CD4-positive, alpha-beta T cell treated with Interleukin-17A for 1 hour (primary cell): ENCODE measurements around the gene RNF111.

ENCODE experiments used
- DNase-seq: peaks from one replicate; pipeline ENCODE4 v3.0.0-alpha.2; 2020

Gene RNF111

DNA sequence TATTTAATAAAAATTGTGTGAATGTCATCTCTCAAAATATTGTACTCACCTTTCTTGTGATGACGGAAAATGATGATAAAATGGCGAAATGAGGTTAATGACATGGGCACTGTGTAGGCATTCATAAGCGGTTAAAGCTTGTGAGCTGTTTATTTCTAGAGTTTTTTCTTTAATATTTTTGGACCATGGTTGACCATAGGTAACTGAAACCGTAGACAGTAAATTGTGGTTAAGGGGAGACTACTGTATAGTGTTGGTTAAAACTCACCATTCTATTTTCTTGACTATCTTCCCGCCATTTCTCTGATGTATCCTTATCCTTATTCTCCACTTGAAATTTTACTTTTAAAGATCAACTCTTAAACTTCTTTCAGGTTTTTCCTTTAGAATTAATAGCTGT is 14.5 kb downstream of the RNF111 start:
- DNase-seq: no peak

DNA sequence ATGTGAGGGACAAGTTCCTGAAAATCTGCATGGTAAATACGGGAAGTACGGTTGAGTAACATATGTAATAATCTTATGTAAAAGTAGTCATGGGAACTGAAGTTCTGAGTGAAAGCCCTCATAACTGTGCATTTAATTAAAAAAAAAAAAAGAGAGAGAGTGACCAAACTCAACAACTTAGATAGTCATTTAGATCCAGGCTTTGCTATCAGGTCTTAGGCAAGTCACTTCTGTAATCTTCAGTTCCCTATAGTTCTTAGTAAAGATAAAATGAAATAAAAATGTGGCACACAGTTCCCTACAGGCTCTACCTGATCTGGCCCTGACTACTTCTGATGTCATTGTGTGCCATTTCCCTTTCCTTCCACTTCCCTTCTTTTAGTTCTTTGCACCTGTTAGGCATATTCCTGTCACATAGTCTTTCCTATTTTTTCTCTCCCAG is 15.0 kb downstream of the RNF111 start:
- no peak for DNase-seq

DNA sequence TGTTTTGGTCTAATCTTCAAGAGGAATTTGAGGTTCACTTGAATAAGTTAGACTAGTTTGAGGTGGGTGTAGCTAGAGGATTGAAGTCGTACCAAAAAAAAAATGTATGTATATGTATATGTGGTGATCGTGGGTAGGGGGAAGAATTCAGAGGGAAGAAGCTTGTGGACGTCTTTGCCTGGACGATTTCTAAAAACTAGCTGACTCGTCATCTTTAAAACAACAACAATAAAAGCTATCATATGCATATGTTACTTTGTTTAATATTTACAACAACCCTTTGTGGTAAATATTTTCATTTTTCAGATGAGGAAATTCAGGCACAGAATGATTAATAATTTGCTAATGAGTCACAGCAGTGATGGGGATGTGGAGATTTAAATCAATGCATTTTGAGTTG is 18.1 kb downstream of the RNF111 start:
- no peak for DNase-seq

DNA sequence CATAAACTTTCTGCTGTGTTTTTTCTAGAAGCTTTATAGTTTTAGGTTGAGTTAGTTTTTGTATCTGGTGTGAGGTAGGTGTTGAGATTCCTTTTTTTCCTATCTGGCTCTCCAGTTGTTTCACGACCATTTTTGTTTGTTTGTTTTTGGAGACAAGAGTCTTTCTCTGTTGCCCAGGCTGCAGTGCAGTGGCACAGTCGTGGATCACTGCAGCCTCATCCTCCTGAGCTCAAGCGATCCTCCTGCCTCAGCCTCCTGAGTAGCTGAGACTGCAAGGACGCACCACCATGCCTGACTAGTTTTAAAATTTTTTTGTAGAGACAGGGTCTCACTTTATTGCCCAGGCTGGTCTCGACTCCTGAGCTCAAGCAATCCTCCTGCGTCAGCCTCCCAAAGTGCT is 20.6 kb downstream of the RNF111 start:
- no peak for DNase-seq

DNA sequence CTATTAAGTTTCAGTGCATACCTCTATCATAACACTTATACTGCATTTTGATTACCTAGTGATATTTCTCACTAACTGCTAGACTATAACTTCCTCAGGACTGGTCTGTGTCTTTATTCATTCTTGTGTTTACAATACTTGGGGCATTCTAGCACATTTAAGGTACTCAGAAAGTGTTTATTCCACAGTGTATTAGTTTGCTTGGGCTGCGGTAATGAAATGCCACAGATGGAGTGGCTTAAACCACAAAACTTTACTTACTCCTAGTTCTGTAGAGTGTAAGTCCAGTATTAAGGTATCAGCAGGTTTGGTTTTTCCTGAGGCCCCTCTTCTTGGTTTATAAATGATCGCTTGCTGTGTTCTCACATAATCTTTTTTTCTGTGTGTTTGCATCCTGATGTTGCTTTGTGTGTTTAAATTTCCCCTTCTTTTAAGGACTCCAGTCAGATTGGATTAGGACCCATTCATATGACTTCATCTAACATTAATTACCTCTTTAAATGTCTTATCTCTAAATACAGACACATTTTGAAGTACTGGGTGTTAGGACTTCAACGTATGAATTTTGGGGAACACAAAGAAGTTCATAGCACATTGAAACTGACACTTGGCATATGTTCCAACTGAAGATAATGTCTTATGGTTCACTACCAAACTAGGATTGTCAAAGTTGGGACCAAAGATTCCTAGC is 23.9 kb downstream of the RNF111 start:
- DNase-seq: no peak

DNA sequence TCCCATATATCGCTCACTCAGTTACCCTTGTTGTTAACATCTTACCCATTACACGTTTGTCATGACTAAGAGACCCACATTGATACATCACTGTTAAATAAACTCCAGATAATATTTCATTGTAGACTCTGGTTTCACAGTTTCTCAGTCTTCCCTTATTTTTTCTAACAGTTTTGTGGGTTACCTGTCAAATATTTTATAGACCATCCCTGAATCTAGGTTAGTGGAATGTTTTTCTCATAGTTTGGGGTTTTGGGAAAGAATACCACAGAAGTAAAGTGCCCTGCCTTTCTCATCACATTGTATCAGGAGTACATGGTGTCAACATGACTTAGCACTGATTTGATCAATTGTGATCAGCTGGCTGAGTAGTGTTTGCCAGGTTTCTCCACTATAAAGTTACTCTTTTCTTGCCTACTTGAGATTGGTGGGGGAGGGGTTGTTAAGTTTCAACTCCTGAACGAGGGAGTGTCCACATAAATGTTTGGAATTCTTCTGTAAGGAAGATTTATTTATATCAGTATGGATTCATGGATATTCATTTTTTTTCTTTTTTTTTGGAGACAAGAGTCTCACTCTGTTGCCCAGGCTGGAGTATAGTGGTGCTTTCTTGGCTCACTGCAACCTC is 25.9 kb downstream of the RNF111 start:
- DNase-seq: no peak

DNA sequence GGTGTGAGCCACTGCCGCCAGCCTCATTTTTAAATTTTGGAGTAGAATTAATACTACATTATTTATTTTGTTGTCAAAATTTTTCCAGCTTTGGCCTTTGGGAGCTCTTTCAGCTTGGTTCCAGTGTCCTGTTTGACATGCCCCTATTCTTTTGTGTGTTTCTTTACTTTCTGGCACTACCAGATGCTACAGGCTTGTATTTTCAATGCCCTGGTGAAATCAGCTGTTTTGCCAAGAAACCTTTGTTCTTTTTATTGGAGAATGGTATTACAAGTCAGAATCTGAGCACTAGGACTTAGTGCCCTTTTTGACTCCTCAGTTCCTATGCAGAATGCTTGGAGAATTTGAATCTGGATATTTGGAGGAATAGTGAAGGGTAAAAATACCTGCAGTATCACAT is 26.6 kb downstream of the RNF111 start:
- DNase-seq: no peak

DNA sequence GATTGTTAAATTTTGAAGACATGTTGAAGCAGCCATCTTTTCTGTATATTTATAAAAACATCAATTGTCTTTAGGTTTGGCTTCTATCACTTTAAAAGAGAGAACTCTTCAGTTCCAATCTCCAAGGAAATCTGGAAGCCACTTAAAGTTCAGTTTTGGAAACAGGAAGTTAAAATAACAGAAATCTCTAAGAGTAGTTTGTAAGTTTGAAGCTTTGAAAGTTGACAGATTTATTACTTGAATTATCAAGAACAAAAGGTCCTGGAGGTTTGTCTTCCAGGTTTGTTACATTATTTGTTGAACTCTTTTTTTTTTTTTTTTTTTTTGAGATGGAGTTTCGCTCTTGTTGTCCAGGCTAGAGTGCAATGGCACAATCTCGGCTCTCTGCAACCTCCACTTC is 30.0 kb downstream of the RNF111 start:
- DNase-seq: no peak

DNA sequence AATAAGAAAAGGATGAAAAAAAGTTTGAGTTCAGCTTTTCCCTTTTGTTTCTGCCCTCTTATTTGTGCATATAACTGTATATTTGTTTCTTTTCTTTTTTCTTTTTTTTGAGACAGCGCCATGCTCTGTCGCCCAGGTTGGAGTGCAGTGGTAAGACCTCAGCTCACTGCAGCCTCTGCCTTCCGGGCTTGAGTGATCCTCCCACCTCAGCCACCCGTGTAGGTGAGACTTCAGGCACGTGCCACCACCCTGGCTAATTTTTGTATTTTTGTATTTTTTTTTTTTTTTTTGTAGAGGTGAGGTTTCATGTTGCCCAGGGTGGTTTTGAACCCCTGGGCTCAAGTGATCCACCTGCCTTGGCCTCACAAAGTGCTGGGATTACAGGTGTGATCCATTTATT is 31.4 kb downstream of the RNF111 start:
- DNase-seq: no peak

DNA sequence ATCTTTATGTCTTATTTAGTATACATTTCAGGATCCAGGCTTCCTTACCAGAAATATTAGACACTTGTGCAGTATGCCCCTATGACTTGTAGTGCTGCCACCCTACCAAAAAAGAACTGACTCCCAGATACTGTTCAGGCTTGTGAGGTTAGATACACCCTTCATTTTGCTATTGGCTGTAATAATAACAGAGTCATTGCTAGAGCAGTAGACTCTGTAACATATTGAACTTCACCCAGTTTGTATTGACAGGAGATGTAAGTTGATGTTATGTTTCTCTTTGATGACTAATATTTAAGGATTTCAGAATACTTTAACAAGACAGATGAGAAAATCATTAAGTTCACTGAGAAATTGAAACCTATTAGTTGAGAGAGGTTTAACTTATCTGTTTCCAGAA is 32.9 kb downstream of the RNF111 start:
- DNase-seq: no peak

DNA sequence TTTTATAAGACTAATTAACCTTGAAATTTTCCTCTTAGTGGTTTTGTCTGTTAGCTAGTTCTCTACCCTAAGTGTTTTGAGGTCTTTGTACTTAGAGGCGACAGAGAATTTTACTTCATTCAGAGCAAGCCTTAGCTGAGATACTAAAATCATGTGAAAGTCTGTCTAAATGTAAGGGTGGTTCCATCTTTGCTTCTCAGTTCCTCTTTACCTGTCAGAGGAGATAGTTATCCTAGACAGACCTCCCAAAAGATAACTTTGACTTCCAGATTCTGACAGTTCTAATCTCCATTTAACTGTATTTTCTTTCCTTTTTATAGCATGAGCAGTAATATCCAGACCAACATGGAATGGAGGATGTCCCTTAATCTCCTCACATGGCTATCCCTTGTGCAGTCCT is 34.7 kb downstream of the RNF111 start:
- DNase-seq: no peak

DNA sequence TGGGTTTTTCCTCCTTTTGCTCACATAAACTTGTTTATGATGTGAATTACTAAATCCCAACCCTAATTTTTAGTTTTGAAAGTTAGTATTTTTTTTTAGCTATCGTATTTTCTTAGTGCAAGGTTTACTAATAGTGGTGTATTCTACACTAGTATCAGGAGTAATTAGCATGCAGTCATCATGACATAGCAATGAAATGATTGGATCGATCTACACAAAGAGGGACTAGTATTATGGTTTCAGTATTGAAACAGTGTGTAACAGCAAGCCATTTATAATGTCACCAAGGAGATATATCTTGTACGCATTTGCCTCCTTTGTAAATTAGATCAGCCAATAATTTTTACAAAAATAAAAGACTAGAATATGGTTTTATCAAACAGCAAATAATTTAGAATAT is 38.7 kb downstream of the RNF111 start:
- DNase-seq: no peak

DNA sequence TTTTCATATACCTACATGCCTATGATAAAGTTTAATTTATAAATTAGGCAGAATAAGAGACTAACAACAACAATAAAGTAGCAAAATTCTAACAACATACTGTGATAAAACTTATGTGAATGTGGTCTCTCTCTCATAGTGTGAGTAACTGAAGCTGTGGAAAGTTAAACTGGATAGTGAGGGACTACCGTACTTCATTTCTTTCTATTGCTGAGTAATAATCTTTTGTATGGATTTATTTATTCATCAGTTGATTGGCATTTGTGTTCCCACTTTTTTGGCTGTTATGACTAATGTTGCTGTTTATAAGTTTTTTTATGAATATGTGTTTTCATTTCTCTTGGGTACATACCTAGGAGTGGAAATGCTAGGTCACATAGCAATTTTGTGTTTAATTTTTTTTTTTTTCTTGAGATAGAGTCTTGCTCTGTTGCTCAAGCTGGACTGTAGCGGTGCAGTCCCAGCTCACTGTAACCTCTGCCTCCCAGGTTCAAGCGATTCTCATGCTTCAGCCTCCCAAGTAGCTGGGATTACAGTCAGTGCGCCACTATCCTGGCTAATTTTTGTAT is 41.0 kb downstream of the RNF111 start:
- DNase-seq: no peak

DNA sequence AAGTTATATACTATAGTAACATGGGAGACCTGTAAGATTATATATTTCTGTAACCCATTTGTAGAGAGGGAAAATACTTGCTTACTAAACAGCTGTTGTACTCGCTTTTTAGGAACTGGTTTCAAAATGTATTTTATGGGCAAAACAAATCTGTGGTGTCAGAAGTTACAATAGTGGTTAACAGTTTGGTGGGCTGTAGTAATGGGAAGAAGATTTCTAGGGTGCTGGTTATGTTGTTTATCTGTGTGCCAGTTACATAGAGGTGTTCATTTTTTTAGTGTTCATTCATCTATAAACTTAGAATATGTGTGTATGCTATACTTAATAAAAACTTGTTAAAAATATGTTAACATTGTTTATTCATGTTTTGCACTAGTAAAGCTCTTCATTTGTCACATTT is 42.1 kb downstream of the RNF111 start:
- no peak for DNase-seq

DNA sequence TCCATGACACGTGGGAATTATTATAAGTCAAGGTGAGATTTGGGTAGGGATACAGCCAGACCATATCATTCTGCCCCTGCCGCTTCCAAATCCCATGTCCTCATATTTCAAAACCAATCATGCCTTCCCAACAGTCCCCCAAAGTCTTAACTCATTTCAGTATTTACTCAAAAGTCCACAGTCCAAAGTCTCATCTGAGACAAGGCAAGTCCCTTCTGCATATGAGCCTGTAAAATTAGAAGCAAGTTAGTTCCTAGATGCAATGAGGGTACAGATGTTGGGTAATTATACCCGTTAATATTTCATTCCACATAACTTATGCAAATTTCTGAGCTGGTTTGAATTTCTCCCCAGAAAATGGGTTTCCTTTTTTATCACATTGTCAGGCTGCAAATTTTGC is 47.7 kb downstream of the RNF111 start:
- no peak for DNase-seq

DNA sequence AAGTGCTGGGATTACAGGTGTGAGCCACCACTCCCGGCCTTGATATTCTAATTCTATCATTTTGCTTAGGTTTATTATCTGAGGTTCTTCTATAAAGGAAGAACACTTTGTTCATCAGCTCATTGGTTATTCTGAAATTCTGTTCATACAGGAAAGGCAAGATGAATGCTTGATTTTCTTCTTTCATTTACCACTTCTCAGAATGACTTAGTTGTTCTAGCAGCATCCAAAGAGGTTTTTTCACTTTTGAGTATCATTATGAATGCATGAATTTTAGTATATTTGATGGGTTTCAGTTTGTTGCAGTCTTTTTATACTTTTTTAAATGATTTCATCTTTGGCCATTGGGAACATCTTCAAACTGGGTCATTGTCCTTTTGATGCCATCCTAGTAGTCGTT is 51.8 kb downstream of the RNF111 start:
- DNase-seq: no peak

DNA sequence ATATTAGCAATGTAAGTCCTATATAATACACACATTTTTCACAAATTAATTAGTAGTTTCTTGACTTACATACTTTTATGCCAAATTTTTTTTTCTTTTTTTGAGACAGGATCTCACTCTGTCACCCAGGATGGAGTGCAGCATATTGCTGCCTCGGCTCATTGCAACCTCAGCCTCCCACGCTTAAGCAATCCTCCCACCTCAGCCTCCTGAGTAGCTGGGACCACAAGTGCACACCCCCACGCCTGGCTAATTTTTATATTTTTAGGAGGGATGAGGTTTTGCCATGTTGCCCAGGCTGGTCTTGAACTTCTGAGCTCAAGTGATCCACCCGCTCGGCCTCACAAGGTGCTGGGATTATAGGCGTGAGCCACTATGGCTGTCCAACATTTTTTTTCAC is 54.6 kb downstream of the RNF111 start:
- no peak for DNase-seq

DNA sequence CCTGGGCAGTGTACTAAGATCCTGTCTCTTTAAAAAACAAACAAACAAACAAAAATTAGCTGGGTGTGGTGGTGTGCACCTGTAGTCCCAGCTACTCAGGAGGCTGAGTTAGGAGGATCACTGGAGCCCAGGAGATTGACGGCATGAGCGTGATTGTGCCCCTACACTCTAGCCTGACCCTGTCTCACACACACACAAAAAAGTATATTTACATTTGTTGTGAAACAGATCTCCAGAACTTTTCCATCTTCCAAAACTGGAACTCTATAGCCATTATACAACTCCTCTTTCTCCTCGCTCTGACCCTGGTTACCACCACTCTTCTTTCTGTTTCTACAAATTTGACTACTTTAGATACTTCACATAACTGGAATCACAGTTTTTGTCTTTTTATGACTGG is 61.4 kb downstream of the RNF111 start:
- DNase-seq: no peak

DNA sequence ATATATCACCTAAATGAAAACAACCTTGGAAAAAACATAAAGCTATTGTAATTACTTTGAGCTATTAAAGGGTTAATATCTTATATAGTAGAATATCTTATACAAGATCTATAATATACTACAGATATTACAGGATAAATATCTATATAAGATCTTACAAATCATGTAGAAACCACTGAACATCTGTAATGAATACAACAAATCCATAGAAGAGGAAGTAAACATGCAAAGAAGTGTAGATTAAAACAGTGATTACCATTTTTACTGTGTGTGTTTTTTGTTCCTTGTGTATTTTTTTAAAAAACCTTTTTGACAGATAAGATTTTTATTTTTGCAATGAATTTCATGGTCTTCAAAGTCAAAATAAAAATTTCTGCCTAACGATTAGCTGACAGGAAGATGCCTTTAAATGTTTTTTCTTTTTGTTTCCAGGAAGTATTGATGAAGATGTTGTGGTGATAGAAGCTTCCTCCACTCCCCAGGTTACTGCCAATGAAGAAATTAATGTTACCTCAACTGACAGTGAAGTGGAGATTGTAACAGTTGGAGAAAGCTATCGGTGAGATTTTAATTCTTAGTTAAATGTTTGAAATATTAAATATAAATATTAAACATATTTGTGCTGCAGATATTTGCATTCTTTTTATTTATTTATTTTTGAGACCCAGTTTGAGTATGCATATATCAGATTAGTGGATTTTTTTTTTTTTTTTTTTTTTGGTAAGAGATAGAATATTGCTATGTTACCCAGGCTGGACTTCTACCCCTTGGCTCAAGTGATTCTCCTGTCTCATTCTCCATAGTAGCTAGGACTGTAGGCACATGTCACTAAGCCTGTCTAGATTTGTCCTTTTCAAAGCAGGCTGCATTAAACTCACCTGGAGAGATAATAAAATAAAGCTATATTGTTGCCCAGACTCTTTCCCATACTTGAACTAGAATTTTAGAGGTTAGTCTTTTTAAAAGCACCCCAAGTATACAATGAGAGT is 64.7 kb downstream of the RNF111 start:
- peak; percentile 11 for DNase-seq

DNA sequence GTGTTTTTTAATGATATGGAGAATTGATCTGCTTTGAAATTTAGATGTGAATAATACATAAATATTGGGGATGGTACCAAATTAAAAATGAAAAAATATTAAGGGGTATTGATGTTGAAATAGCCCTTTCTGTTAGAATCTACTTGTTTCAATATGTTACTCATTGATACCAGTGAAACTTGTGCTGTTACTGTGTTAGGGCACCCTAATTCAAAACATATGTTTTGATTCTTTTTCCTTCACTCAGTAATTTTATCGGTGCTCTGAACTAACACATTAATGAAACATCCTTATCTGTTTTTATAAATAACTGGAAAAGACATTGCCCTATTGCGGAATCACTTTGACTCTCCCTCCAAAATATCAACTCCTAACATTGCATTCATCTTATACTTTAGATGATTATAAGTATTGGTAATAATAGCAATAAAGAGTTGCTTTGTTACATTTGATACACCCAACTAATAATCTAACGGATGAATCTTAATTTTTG is 65.5 kb downstream of the RNF111 start:
- no peak for DNase-seq

DNA sequence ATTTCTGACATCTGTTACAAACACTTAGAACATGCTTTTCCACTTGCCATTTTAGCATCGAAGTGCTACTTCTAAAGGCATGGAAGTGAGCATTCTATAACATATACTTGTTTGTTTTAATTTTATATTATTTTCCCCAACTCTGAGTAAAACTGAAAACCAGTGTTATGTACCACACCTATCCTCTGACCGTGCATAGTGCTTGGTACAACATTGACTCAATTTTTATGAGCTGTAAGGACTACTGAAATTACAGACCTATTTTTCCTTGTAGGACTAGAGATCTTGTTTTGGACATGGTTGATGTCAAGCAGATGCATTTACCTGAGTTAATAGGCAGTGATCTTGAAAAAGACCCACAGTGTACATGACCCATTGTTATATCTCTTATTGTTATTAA is 66.0 kb downstream of the RNF111 start:
- no peak for DNase-seq

DNA sequence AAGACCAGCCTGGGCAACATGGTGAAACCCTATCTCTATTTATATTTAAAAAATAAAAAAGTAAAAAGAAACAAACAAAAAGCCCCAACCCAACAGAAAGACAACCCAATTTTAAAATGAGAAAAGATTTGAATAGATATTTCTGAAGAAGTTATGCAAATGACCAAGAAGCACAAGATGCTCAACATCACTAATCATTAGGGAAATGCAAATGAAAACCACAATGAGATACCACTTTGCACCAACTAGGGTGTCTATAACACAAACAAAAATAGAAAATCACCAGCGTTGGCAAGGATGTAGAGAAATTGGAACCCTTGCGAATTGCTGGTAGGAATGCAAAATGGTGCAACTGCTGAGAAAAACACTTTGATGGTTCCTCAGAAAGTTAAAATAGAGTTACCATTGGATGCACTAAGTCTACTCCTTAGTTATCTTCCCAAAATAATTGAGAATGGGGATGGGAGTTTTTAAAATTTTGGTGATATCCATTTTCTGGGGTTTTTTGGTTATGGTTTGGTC is 71.7 kb downstream of the RNF111 start:
- DNase-seq: no peak

DNA sequence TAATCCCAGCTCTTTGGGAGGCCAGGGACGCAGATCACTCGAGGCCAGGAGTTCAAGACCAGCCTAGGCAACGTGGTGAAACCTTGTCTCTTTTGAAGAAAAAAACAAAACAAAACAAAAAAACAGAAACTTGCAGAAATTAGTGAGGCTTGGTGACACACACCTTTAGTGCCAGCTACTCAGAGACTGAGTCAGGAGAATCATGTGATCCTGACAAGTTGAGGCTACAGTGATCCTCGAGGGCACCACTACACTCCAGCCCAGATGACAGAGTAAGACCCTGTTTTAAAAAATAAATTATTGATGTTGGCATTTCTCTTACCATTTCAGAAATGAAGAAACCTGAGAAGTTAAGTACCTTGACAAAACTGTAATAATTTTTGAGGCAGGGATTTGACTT is 72.9 kb downstream of the RNF111 start:
- DNase-seq: no peak
